Neutrophil (primary cell): ENCODE data around the gene CDC42BPG.

Experiments
- H3K27ac ChIP-seq: fragments of 200-600 bp; sonication (generic); 2 replicates; pipeline ENCODE4 v1.5.1; 2016; ENCODE audit warnings: mild to moderate bottlenecking, moderate library complexity
- H3K27me3 ChIP-seq: fragments of 200-600 bp; sonication (generic); 2 replicates; pipeline ENCODE4 v1.6.0; 2016; ENCODE audit warnings: mild to moderate bottlenecking
- H3K36me3 ChIP-seq: fragments of 200-600 bp; sonication (generic); 2 replicates; pipeline ENCODE4 v1.5.1; 2017
- H3K4me1 ChIP-seq, 2 experiments: fragments of 200-600 bp in 1 of 2; sonication (generic) in 1 of 2; 1 replicate in 1 of 2; 2 replicates in 1 of 2; pipeline versions ENCODE4 v1.5.1 to v1.6.1; 2013 to 2016; ENCODE audit warnings: low read depth in 1 of 2, low read length in 1 of 2, mild to moderate bottlenecking in 1 of 2, moderate library complexity in 1 of 2; ENCODE audit not compliant: control insufficient read depth in 1 of 2, insufficient read depth in 1 of 2
- H3K4me3 ChIP-seq, 2 experiments: fragments of 200-600 bp in 1 of 2; sonication (generic) in 1 of 2; 1 replicate in 1 of 2; 2 replicates in 1 of 2; pipeline ENCODE4 v1.5.1; 2013 to 2016; ENCODE audit warnings: low read depth in 1 of 2, low read length in 1 of 2, mild to moderate bottlenecking in 1 of 2, moderate library complexity in 1 of 2
- H3K9me3 ChIP-seq: fragments of 200-600 bp; sonication (generic); 2 replicates; pipeline ENCODE4 v1.5.1; 2016
- CTCF ChIP-seq: fragments of 200-600 bp; sonication (generic); IDR thresholded peaks from 2 replicates; pipeline ENCODE4 v1.5.1; 2016; ENCODE audit warnings: antibody characterized with exemption

The CDC42BPG gene

GRCh38 chr11:64887757-64888405 lies 43.4 kb upstream of the CDC42BPG start:
- H3K27ac ChIP-seq: peak overlapping the region; percentile 87
- no peaks in the 10 kb centered on the region for H3K9me3 ChIP-seq
- H3K4me1 ChIP-seq: peaks cover 57 to 58% of the 10 kb centered on the region in 2 experiments
- no peaks in the 10 kb centered on the region for H3K27me3 ChIP-seq
- no peaks in the 10 kb centered on the region for H3K36me3 ChIP-seq
- TF ChIP-seq CTCF: peak; percentile 99
- H3K4me3 ChIP-seq: peak overlapping the region; percentile 44 to 49

DNA sequence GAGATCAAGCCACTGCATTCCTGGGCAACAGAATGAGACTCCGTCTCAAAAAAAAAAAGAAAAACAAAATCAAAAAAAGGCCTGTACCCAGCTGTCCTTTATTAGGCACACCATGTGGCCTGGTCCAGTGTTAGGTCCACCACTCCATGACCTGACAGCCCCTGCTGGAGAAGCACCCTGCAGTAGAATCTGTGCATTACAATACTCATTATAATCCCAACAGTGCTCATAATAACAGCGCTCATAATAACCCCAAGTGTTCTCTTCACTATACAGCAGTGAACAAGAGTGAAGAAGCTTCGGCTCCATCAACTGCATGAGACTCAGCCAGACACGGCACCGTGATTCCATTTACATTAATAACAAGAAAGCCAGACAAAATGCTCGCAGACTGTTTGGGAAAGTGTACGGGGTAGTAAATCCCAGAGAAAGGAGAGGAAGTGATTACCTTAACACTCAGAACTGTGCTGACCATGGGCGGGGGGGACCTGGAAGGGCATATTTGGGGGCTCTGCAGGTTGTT lies 42.8 kb upstream of the CDC42BPG start:
- no peaks in the 10 kb centered on the region for H3K9me3 ChIP-seq
- no peak for TF ChIP-seq CTCF
- no peaks in the 10 kb centered on the region for H3K27me3 ChIP-seq
- peaks cover 51 to 52% of the 10 kb centered on the region in 2 experiments for H3K4me1 ChIP-seq
- no peaks in the 10 kb centered on the region for H3K36me3 ChIP-seq
- peak overlapping the region; percentile 87 for H3K27ac ChIP-seq
- peak overlapping the region; percentile 44 to 49 for H3K4me3 ChIP-seq

- Histone ChIP-seq H3K27me3 (no peaks in the 10 kb centered on the region), H3K36me3 (no peaks in the 10 kb centered on the region), H3K27ac (peak overlapping the region; percentile 97), H3K4me3 (peak overlapping the region; percentile 24 to 35), H3K4me1 (peaks cover 56 to 60% of the 10 kb centered on the region in 2 experiments), H3K9me3 (no peaks in the 10 kb centered on the region)
- no peak for TF ChIP-seq CTCF
Observed at GRCh38 chr11:64885367-64886286, 41.2 kb upstream of the CDC42BPG start.

GRCh38 chr11:64884019-64884418 lies 39.6 kb upstream of the CDC42BPG start:
- Histone ChIP-seq H3K4me3 (no peak overlapping the region), H3K36me3 (no peaks in the 10 kb centered on the region), H3K4me1 (peaks cover 67 to 73% of the 10 kb centered on the region in 2 experiments), H3K27me3 (no peaks in the 10 kb centered on the region), H3K27ac (peak overlapping the region; percentile 8), H3K9me3 (no peaks in the 10 kb centered on the region)
- TF ChIP-seq CTCF: no peak

DNA sequence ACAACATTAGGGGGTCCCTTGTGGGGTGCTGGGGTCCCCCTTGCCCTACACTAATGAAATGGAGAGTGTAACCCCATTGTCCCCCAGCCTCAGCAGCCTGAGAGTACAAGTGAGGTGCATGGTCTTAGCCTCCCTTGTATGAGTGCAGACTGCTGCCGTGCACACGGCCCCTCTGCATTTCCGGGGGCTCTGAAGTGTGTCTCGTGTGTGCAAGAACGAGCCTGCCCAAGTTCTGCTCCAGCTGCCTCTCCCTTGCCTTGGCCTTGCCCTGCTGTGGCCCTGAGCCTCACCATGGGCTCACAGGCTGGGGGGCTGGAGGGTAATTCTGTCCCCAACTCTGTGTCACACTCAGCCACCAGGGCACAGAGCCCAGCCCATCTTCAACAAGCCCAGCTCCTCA lies 39.1 kb upstream of the CDC42BPG start:
- no peak overlapping the region for H3K4me3 ChIP-seq
- H3K27ac ChIP-seq: peak overlapping the region; percentile 8
- no peaks in the 10 kb centered on the region for H3K27me3 ChIP-seq
- TF ChIP-seq CTCF: no peak
- no peaks in the 10 kb centered on the region for H3K36me3 ChIP-seq
- peaks cover 65 to 72% of the 10 kb centered on the region in 2 experiments for H3K4me1 ChIP-seq
- no peaks in the 10 kb centered on the region for H3K9me3 ChIP-seq
